GM12891 (cell line): ENCODE data around the gene SGCB.
A peak's percentile ranks its signal among the peaks of the same experiment; 100 is the strongest.

Experiments used
- DNase-seq: peaks from one replicate; pipeline ENCODE4 v3.0.0; 2011; ENCODE audit warnings: low spot score; ENCODE audit not compliant: insufficient read length
- FAIRE-seq: peaks from 2 replicates; lab custom pipeline; 2011; peaks lifted over from hg19 to GRCh38; lab: Jason Lieb, UNC
- PAX5 ChIP-seq: IDR thresholded peaks from 2 replicates; pipeline ENCODE4 v1.6.1; 2011; ENCODE audit warnings: low read length, moderate library complexity, mild to moderate bottlenecking; ENCODE audit not compliant: insufficient read depth, severe bottlenecking
- POLR2A ChIP-seq: IDR thresholded peaks from 2 replicates; pipeline ENCODE4 v1.6.1; 2011; ENCODE audit warnings: low read depth, low read length, control low read depth
- POLR2AphosphoS5 ChIP-seq: IDR thresholded peaks from 2 replicates; pipeline ENCODE4 v1.6.1; 2011; ENCODE audit warnings: low read depth, low read length, control low read depth
- POU2F2 ChIP-seq: IDR thresholded peaks from 2 replicates; pipeline ENCODE4 v1.6.1; 2011; ENCODE audit warnings: low read depth, mild to moderate bottlenecking, control low read depth, low read length, moderate library complexity
- SPI1 ChIP-seq: IDR thresholded peaks from 2 replicates; pipeline ENCODE4 v1.6.1; 2011; ENCODE audit warnings: low read depth, low read length, control low read depth
- TAF1 ChIP-seq: IDR thresholded peaks from 2 replicates; pipeline ENCODE4 v1.6.1; 2011; ENCODE audit warnings: low read depth, low read length, control low read depth

The SGCB gene

DNA sequence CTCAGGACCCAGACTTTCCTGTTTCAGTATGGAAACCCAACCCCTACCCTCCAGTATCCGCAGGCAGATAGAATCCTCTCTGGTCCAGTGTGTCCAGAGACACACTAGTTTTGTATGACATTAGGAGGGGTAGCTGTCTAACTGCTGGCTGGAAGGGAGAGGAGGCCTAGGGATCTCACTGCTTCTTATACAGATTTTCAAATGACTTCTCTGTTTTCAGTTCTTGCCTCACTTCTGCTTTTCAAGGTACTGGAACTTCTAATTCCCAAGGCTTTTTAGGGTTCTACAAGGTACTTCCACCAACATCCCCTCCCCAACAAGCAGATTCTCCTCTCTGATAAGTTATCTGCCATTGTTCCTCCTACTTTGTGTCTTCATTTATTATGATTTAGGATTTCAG, 6.1 kb downstream of the SGCB start:
- no peak for TF ChIP-seq POLR2AphosphoS5
- TF ChIP-seq SPI1, result peak; percentile 53
- DNase-seq, result no peak
- no peak for FAIRE-seq

DNA sequence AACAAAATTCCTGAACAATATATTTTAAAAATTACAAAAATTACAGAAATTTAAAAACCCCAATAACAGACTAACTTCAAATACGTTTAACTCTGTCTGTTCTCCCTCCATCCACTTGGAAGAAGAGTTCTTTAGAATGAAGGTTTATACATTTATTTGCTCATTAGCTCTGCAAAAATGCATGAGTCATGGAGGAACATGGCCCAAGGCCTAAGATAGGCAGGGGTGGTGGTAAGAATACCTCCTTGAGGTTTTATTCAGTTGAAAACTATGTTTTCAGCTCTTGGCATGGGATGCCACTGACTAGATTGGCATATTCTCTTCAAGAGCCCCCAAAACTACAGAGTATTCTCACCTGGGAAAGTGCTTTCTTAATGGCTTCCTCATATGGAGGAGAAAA, 9.1 kb downstream of the SGCB start:
- no peak for DNase-seq
- TF ChIP-seq POLR2AphosphoS5 (no peak), TAF1 (no peak), POLR2A (no peak), PAX5 (no peak), SPI1 (no peak), POU2F2 (no peak)
- FAIRE-seq, result no peak

DNA sequence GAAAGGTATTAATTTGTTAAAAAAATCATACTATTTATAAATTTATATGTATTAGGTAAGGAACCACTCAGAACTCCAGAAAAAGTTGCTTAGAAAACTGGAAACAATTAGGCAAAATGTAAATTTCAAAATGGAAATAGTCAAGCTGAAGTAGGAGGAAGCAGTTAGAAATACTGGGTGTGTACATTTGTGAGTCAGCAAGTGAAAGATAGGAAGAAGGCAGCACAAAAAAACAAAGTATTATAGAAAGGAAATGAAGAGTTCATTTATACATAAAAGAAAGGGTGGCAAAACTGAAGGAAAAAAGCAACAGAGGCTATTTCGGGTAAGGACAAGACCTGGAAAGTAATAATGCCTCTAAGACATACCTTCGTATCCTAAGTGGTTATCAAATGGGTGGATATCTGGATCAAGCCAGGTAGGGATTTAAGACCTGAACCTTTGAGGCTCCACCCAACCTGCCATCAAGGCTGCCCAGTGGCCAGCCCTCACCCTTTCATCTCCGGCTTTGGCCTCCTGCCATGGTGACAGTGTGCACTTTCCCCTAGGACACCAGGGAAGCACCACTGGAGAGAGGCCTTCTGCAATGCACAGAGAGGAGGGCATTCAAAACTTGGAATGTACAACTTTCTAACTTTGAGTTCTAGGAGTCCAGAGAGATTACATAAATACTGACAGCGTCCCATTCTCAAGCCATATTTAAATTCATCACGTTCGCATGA, 18.0 kb downstream of the SGCB start, which contains the start of gene LRRC66:
Gene LRRC66 (minus strand): TSS at position 428 of the 722 bp plus-strand sequence. CDS start 2,750 bp downstream, outside the sequence.
- FAIRE-seq (no peak), DNase-seq (no peak)
- TF ChIP-seq SPI1, result no peak
- TF ChIP-seq POLR2AphosphoS5, result no peak
- TF ChIP-seq PAX5, result no peak
- no peak for TF ChIP-seq POLR2A
- TF ChIP-seq TAF1, result no peak
- no peak for TF ChIP-seq POU2F2

GRCh38 chr4:52017814-52018213, 20.3 kb downstream of the SGCB start:
- FAIRE-seq, result no peak
- no peak for DNase-seq
- no peak for TF ChIP-seq SPI1
- TF ChIP-seq POU2F2, result no peak
- TF ChIP-seq POLR2A, result no peak
- TF ChIP-seq PAX5, result no peak
- TF ChIP-seq POLR2AphosphoS5, result no peak
- no peak for TF ChIP-seq TAF1

GRCh38 chr4:52016981-52017380, 21.1 kb downstream of the SGCB start:
- no peak for TF ChIP-seq POU2F2
- TF ChIP-seq TAF1, result no peak
- TF ChIP-seq POLR2AphosphoS5, result no peak
- TF ChIP-seq PAX5, result no peak
- no peak for FAIRE-seq
- DNase-seq, result no peak

- no peak for DNase-seq
- no peak for TF ChIP-seq POLR2A
- FAIRE-seq, result no peak
Observed at GRCh38 chr4:52015366-52015765, 22.7 kb downstream of the SGCB start.

DNA sequence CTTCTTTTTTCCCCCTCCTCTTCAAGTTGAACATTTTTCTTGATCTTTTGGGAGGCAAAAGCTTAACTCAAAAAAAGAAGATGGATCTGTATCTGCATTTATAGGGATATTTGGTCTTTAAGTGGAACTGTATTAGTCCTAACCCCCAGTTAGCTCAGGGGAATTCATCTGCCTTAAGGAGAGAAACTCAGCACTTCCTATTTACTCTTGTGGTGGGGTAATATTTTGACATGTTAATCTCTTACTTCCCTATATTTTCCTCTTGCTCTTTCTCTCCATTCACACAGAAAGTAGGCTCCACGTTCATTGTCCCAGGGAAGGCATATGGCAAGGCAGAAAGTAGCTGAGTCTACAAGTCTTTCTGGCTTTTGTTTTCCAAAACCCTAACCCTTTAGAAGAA, 23.2 kb downstream of the SGCB start:
- no peak for FAIRE-seq
- TF ChIP-seq POLR2A (no peak), PAX5 (no peak), POU2F2 (no peak), SPI1 (no peak), POLR2AphosphoS5 (no peak), TAF1 (no peak)
- no peak for DNase-seq

- no peak for TF ChIP-seq TAF1
- TF ChIP-seq PAX5, result no peak
- no peak for TF ChIP-seq POLR2A
- TF ChIP-seq POU2F2, result no peak
- no peak for TF ChIP-seq SPI1
- TF ChIP-seq POLR2AphosphoS5, result no peak
- DNase-seq (no peak), FAIRE-seq (no peak)
Observed at GRCh38 chr4:52012651-52013050, 25.4 kb downstream of the SGCB start.

GRCh38 chr4:52010986-52011385, 27.1 kb downstream of the SGCB start:
- TF ChIP-seq POLR2AphosphoS5, result no peak
- TF ChIP-seq SPI1, result no peak
- no peak for TF ChIP-seq PAX5
- no peak for TF ChIP-seq TAF1
- TF ChIP-seq POU2F2, result no peak
- no peak for TF ChIP-seq POLR2A
- FAIRE-seq, result no peak
- DNase-seq, result no peak

GRCh38 chr4:52006887-52007286, 31.2 kb downstream of the SGCB start:
- no peak for TF ChIP-seq TAF1
- TF ChIP-seq POU2F2, result no peak
- no peak for TF ChIP-seq SPI1
- no peak for TF ChIP-seq POLR2AphosphoS5
- no peak for TF ChIP-seq POLR2A
- TF ChIP-seq PAX5, result no peak
- FAIRE-seq, result no peak
- no peak for DNase-seq
